Pancreas (tissue), 10 donors: ENCODE measurements around the gene FAF1. TPM values are rescaled to one million over a fixed set of nuclear protein-coding genes. Genes with fewer than 3 reads are reported as not detected.

Source experiments
- ATAC-seq, 4 donors: fragments of 200-7000 bp; cut with Tn5 transposase; one replicate each; pipeline versions ENCODE4 v1.8.0 to v1.9.1; 2020; ENCODE audit warnings: mild to moderate bottlenecking in 4 of 4, moderate library complexity in 4 of 4
- DNase-seq, 6 donors: peaks; one replicate each; pipeline ENCODE4 v3.0.0-alpha.2; 2020
- FAIRE-seq: peaks from 2 replicates; lab custom pipeline; 2012; peaks lifted over from hg19 to GRCh38; lab: Jason Lieb, UNC
- H3K27ac ChIP-seq, 4 donors: fragments of 200-600 bp; sonication (generic); 1 replicate in 3 of 4; 2 replicates in 1 of 4; pipeline versions ENCODE4 v1.5.0 to v1.8.0; 2020
- H3K27me3 ChIP-seq, 4 donors: fragments of 200-600 bp; one replicate each; pipeline ENCODE4 v1.8.0; 2021
- H3K36me3 ChIP-seq, 3 donors: fragments of 200-600 bp; sonication (generic) in 1 of 3; one replicate each; pipeline versions ENCODE4 v1.5.0 to v1.8.0; 2020 to 2021
- H3K4me1 ChIP-seq, 3 donors: fragments of 200-600 bp; one replicate each; pipeline ENCODE4 v1.8.0; 2021
- H3K4me3 ChIP-seq, 4 donors: fragments of 200-600 bp; sonication (generic) in 2 of 4; one replicate each; pipeline versions ENCODE4 v1.5.0 to v1.8.0; 2020 to 2021
- H3K9me3 ChIP-seq, 4 donors: fragments of 200-600 bp; one replicate each; pipeline ENCODE4 v1.8.0; 2021
- WGBS, 2 donors: extraction: QIAGEN DNeasy Blood & Tissue Kit; methylation state at CpG; one replicate each; pipeline ENCODE4 v1.1.7; 2013; 5-methylcytosine and 5-hydroxymethylcytosine counted together
- intact Hi-C, 3 donors: fragments of 100-400 bp; cut with DNase I; formaldehyde crosslinking; loops; one replicate each; pipeline versions ENCODE4 v1.11.1 to v1.14.2; 2022
- polyA plus RNA-seq, 2 donors: library from polyadenylated mRNA; stranded (reverse); fragments of 200-250 nt; gene quantifications; one replicate each; pipeline ENCODE4 v1.2.3, GENCODE V29; 2013
- total RNA-seq, 6 donors: library from RNA; stranded (reverse); fragmentation: NEBNext Ultra II Directional in 4 of 6; extraction: Animal tissue kit (Norgen Biotek cat#: 25700) in 4 of 6; gene quantifications; one replicate each; pipeline versions ENCODE4 v1.2.1 to v1.2.4, GENCODE V29; 2021 to 2023
- TF ChIP-seq, protein P1 (sequence below), 4 donors: fragments of 200-600 bp; sonication (generic) in 3 of 4; IDR thresholded peaks; one replicate each; pipeline versions ENCODE4 v1.5.0 to v1.8.0; 2021; ENCODE audit warnings: antibody characterized with exemption in 4 of 4
- donor health status: healthy with polysubstance abuse.
- donor health status: DM: no; HTN: no; CAD: no; lungs with moderate emphysema.
- donor health status: DM: no; HTN: no; CAD: no.
- donor health status: control.
- donor health status: control.
- donor health status: Bipolar disorder and iron deficiency.
- donor health status: DM: yes; HTN: yes; CAD: no.
- donor health status: DM: no; HTN: no; CAD: no.
- donor health status: DM: no; HTN: no; CAD: no.
- donor health status: DM: yes; HTN: yes; CAD: no.

The FAF1 gene
- total and polyA plus RNA-seq, 8 donors = 13.9 to 46.6 (median 37.6) TPM

- FAIRE-seq (no peak), DNase-seq (no peak), ATAC-seq (no peak)
- TF ChIP-seq, protein P1, sequence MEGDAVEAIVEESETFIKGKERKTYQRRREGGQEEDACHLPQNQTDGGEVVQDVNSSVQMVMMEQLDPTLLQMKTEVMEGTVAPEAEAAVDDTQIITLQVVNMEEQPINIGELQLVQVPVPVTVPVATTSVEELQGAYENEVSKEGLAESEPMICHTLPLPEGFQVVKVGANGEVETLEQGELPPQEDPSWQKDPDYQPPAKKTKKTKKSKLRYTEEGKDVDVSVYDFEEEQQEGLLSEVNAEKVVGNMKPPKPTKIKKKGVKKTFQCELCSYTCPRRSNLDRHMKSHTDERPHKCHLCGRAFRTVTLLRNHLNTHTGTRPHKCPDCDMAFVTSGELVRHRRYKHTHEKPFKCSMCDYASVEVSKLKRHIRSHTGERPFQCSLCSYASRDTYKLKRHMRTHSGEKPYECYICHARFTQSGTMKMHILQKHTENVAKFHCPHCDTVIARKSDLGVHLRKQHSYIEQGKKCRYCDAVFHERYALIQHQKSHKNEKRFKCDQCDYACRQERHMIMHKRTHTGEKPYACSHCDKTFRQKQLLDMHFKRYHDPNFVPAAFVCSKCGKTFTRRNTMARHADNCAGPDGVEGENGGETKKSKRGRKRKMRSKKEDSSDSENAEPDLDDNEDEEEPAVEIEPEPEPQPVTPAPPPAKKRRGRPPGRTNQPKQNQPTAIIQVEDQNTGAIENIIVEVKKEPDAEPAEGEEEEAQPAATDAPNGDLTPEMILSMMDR (IDR thresholded peaks at IDR 0.05) = no peak
- Histone ChIP-seq H3K9me3 (no peaks in the 10 kb centered on the region), H3K27me3 (no peaks in the 10 kb centered on the region), H3K36me3 (no peaks in the 10 kb centered on the region), H3K4me1 (peaks cover 5 to 16% (median 5%) of the 10 kb centered on the region in 3 donors), H3K4me3 (no peak overlapping the region), H3K27ac (no peak overlapping the region)
- intact Hi-C loops = no loop called here
- 96 to 98% methylated on average over 1 of the region's 1 CpG for WGBS, 2 donors
Measured at GRCh38 chr1:50832167-50832566, 127.9 kb downstream of the FAF1 start.

DNA sequence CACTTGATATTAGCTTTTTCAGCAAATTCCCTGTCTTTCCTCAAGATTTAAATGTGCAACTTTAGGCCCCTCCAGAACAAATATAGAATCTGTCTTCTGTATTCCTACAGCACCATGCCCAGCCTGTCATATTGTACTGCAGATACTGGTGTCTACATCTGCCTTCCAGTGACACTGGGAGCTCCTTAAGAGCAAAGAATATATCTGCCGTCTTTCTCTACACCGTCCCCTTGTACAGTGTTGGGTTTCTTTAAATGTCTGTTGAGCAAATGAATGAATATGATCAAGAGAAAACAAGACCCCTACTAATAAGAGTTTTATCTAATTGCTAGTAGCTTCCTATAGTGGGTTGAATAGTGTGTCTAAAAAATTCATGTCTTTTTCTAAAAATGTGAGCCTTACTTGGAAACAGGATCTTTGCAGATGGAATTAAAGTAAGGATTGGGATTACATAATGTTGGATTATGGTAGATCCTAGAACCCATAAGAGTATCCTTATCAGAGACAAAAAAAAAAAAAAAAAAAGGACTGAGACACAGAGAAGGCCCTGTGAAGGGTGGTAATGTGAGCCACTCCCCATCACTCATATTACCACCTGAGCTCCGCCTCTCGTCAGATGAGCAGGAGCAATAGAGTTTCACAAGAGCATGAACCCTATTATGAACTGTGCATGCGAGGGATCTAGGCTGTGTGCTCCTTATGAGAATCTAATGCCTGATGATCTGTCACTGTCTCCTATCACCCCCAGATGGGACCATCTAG, 128.6 kb downstream of the FAF1 start:
- DNase-seq (no peak), FAIRE-seq (no peak), ATAC-seq (no peak)
- H3K27ac ChIP-seq = no peak overlapping the region
- no peak overlapping the region for H3K4me3 ChIP-seq
- no peaks in the 10 kb centered on the region for H3K36me3 ChIP-seq
- intact Hi-C loops = no loop called here
- H3K9me3 ChIP-seq = no peaks in the 10 kb centered on the region
- H3K27me3 ChIP-seq = no peaks in the 10 kb centered on the region
- TF ChIP-seq, protein P1 (IDR thresholded peaks at IDR 0.05) = no peak
- peaks cover 5 to 16% (median 5%) of the 10 kb centered on the region in 3 donors for H3K4me1 ChIP-seq
- 96 to 97% methylated on average over 5 of the region's 5 CpGs for WGBS, 2 donors

DNA sequence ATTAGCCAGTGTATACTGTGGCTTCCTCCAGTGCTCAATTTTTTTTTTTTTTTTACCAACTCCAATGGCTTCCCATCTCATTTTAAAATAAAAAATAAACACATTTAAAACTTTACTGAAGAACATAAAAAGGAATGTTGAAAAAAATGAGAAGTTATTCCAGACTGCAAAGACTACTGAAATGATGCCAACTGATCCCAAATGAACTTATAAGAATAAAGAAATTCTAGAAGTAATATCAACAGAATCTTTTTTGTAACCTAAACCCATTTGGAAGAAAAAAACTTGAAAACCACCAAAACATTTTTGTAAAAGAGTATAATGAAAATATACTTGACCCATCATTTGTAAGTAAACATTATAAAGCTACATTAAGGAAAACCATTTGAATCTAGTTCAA, 129.4 kb downstream of the FAF1 start:
- Histone ChIP-seq H3K27me3 (no peaks in the 10 kb centered on the region), H3K9me3 (no peaks in the 10 kb centered on the region), H3K27ac (no peak overlapping the region), H3K36me3 (no peaks in the 10 kb centered on the region), H3K4me3 (no peak overlapping the region), H3K4me1 (peaks cover 5 to 16% (median 5%) of the 10 kb centered on the region in 3 donors)
- TF ChIP-seq, protein P1 (IDR thresholded peaks at IDR 0.05) = no peak
- intact Hi-C loops = no loop called here
- FAIRE-seq (no peak), DNase-seq (no peak), ATAC-seq (no peak)

- peaks cover 5 to 16% (median 5%) of the 10 kb centered on the region in 3 donors for H3K4me1 ChIP-seq
- ATAC-seq (peak; percentile 67 to 86 (median 80)), FAIRE-seq (no peak), DNase-seq (peak in 1 of 6 donors; percentile 6)
- no peak overlapping the region for H3K4me3 ChIP-seq
- H3K36me3 ChIP-seq = no peaks in the 10 kb centered on the region
- intact Hi-C loops = no loop called here
- 0 to 2% methylated on average over 1 of the region's 1 CpG for WGBS, 2 donors
- no peaks in the 10 kb centered on the region for H3K9me3 ChIP-seq
- TF ChIP-seq, protein P1 (IDR thresholded peaks at IDR 0.05) = no peak
- no peaks in the 10 kb centered on the region for H3K27me3 ChIP-seq
- H3K27ac ChIP-seq = peak overlapping the region in 2 of 4 donors; percentile 0 to 31
Measured at GRCh38 chr1:50829014-50829958, 130.8 kb downstream of the FAF1 start.
